Measurements from ENCODE around the gene TYK2. TPM values are rescaled to one million over a fixed set of nuclear protein-coding genes. Genes with fewer than 3 reads are reported as not detected.
A peak's percentile ranks its signal among the peaks of the same experiment; 100 is the strongest.

Gene TYK2
- polyA plus RNA-seq, 1 experiment = 40.9 TPM

DNA sequence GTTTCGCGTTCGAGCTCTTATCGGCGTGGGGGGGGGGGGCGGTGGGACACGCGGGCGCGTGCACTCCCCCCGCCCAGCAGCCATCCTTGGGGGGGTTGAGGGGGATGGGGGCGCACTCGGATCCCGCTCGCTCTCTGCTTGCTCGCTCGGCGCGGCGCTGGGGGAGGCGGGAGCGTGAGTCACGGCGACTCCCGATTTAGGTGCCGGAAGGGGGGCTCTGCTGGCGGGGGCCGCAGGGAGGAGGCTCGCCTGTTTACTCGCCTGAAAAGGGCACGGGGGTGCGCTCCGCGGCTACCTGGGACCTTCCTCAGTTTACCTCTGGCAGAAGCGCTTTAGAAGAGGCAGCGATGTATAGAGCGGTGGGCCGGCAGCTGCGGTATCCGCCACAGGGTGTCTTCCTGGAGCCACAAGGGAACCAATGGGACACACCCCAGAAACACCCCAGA, 38.9 kb upstream of the TYK2 start:
- peak overlapping the region; percentile 3 for H3K4me3 ChIP-seq (ENCODE audit: low read depth, low read length)
- CTCF ChIA-PET = interaction anchor here (0.6 to 17.1 kb wide), 4 partner anchors 13 to 160 kb away, joined by 4 to 321 read pairs (median 15); partner anchors contain the start of genes CDC37 and ICAM1
- no peak for DNase-seq (ENCODE audit: low read depth)
- POLR2A ChIA-PET = interaction anchor here (0.8 kb wide), 1 partner anchor 11 kb away, joined by 8 read pairs; no protein-coding TSS in a partner anchor
- TF ChIP-seq, protein P1, sequence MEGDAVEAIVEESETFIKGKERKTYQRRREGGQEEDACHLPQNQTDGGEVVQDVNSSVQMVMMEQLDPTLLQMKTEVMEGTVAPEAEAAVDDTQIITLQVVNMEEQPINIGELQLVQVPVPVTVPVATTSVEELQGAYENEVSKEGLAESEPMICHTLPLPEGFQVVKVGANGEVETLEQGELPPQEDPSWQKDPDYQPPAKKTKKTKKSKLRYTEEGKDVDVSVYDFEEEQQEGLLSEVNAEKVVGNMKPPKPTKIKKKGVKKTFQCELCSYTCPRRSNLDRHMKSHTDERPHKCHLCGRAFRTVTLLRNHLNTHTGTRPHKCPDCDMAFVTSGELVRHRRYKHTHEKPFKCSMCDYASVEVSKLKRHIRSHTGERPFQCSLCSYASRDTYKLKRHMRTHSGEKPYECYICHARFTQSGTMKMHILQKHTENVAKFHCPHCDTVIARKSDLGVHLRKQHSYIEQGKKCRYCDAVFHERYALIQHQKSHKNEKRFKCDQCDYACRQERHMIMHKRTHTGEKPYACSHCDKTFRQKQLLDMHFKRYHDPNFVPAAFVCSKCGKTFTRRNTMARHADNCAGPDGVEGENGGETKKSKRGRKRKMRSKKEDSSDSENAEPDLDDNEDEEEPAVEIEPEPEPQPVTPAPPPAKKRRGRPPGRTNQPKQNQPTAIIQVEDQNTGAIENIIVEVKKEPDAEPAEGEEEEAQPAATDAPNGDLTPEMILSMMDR (IDR thresholded peaks at IDR 0.05; ENCODE audit: insufficient read depth, low read depth, low read length) = no peak
- H3K27me3 ChIP-seq (ENCODE audit: control insufficient read depth, insufficient read depth, low read length) = peaks cover 34% of the 10 kb centered on the region
- H3K36me3 ChIP-seq (ENCODE audit: control insufficient read depth, insufficient read depth, low read length) = no peaks in the 10 kb centered on the region

DNA sequence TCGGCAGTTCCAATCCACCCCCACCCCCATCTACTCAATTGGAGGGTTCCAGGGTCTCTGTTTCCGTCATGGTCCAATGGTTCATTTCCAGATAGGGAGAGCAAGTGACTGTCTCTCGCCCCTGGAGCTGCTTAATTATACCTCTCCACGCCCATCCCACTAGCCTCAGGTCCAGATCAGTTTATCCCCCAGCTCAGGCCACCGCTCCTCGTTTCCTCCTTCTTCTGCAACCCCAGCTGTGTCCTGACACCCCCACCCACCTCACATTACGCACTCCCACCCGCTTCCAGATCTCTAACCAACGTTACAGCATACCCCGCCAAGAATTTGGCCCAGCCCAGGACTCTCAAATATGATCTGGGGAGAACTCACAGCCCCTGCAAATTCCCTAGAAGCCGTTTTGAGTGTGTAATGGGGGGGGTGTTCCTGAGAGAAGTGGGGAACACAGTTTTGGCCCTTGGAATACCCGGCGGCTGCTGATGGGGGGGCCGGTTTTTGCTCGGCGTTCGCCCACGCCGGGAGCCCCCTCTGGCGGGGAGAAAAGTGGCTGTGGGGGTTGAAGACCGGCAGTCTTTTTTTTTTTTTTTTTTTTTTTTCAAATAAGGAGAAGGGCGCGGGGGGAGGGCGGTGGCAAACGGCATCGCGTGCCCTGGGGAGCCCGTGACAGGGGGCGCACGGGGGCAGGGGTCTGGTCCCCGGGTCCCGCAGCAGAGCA, 38.3 kb upstream of the TYK2 start:
- CTCF ChIA-PET = interaction anchor here (0.6 to 17.1 kb wide), 11 partner anchors 9 to 160 kb away, joined by 3 to 321 read pairs (median 6); partner anchors contain the start of genes CDC37, ICAM1, ICAM5 and KRI1
- POLR2A ChIA-PET = interaction anchor here (0.8 to 1.2 kb wide), 2 partner anchors 10 to 13 kb away, joined by 8 read pairs; no protein-coding TSS in a partner anchor
- Histone ChIP-seq H3K36me3 (ENCODE audit: control insufficient read depth, insufficient read depth, low read length) (no peaks in the 10 kb centered on the region), H3K27me3 (ENCODE audit: control insufficient read depth, insufficient read depth, low read length) (peaks cover 34% of the 10 kb centered on the region), H3K4me3 (ENCODE audit: low read depth, low read length) (peak overlapping the region; percentile 3)
- TF ChIP-seq, protein P1 (IDR thresholded peaks at IDR 0.05; ENCODE audit: insufficient read depth, low read depth, low read length) = peak; percentile 27
- DNase-seq (ENCODE audit: low read depth) = no peak

DNA sequence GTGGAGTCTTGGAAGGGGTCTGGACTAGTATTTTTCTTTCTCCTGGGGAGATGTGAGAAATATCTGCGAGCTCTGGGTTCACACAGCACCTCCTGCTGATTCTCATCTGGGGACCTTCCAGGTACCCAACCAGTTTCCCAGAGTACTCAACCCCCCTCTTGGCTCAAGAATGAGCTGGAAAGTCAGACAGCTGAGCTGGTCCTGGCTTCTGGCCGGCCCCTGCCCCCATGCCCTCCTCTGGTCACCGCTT, 37.8 kb upstream of the TYK2 start:
- Histone ChIP-seq H3K4me3 (ENCODE audit: low read depth, low read length) (no peak overlapping the region), H3K27me3 (ENCODE audit: control insufficient read depth, insufficient read depth, low read length) (peaks cover 34% of the 10 kb centered on the region), H3K36me3 (ENCODE audit: control insufficient read depth, insufficient read depth, low read length) (no peaks in the 10 kb centered on the region)
- DNase-seq (ENCODE audit: low read depth) = no peak
- ChIA-PET CTCF (interaction anchor here (0.8 to 17.1 kb wide), 10 partner anchors 10 to 159 kb away, joined by 3 to 321 read pairs (median 6); partner anchors contain the start of genes CDC37, ICAM1, ICAM5 and KRI1), POLR2A (interaction anchor here (1.2 kb wide), 1 partner anchor 13 kb away, joined by 8 read pairs; no protein-coding TSS in a partner anchor)
- TF ChIP-seq, protein P1 (IDR thresholded peaks at IDR 0.05; ENCODE audit: insufficient read depth, low read depth, low read length) = no peak

DNA sequence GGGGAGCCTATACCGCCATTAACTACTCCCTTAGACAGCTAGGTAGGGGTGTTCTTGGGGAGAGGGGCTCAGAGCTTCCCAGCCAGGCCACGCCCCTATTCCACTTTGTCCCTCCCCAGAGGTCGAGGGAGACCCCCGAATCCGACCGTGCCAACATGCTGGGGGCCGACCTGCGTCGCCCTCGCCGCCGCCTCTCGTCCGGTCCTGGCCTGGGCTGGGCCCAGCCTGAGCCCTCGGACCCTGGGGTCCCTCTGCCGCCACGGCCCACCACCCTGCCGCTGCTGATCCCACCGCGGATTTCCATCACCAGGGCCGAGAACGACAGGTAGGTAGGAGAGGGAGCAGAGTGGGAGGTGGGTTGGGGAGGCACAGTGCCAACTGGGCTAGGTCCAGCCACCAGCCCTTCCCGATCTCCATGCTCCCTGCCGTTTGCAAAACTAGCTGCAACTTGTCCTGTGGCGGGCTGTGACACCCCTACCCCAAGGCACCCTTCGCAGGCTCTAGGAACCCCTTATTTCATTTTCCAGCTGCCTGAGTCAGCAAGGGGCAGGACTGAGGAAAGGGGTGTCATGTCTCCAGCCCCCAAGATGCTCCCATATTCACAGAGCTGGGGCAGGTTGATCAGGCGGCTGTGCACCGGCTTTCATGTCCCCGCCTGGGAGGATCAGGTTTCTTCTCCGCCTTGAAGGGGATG, 37.3 kb upstream of the TYK2 start:
- peaks cover 32% of the 10 kb centered on the region for H3K27me3 ChIP-seq (ENCODE audit: control insufficient read depth, insufficient read depth, low read length)
- CTCF ChIA-PET = interaction anchor here (0.5 to 17.1 kb wide), 17 partner anchors 10 to 362 kb away, joined by 3 to 321 read pairs (median 5); partner anchors contain the start of genes CDC37, ICAM1, ICAM5 and KRI1

More for the DNA sequence above, 37.3 kb upstream of the TYK2 start:
- POLR2A ChIA-PET = interaction anchor here (1.2 kb wide), 1 partner anchor 12 kb away, joined by 8 read pairs; no protein-coding TSS in a partner anchor
- Histone ChIP-seq H3K36me3 (ENCODE audit: control insufficient read depth, insufficient read depth, low read length) (no peaks in the 10 kb centered on the region), H3K4me3 (ENCODE audit: low read depth, low read length) (no peak overlapping the region)
- TF ChIP-seq, protein P1 (IDR thresholded peaks at IDR 0.05; ENCODE audit: insufficient read depth, low read depth, low read length) = no peak
- no peak for DNase-seq (ENCODE audit: low read depth)
